Measurements from ENCODE around the gene MRRF. TPM values are rescaled to one million over a fixed set of nuclear protein-coding genes. Genes with fewer than 3 reads are reported as not detected.

MRRF gene
- total RNA-seq, 4 donors from 2014 or later = 23.5 to 44.7 (median 38.9) TPM

- Histone ChIP-seq H3K4me3 (peak overlapping the region; percentile 27 to 45), H3K4me1 (peaks cover 0 to 3% of the 10 kb centered on the region in 2 donors), H3K27ac (peak overlapping the region; percentile 39 to 55), H3K36me3 (no peaks in the 10 kb centered on the region), H3K9me3 (no peaks in the 10 kb centered on the region), H3K27me3 (no peaks in the 10 kb centered on the region)
- peak; percentile 39 for DNase-seq
- intact Hi-C loops (cut with DNase I; ENCODE audit: low total_unique reads) = no loop called here
- TF ChIP-seq, protein P1, sequence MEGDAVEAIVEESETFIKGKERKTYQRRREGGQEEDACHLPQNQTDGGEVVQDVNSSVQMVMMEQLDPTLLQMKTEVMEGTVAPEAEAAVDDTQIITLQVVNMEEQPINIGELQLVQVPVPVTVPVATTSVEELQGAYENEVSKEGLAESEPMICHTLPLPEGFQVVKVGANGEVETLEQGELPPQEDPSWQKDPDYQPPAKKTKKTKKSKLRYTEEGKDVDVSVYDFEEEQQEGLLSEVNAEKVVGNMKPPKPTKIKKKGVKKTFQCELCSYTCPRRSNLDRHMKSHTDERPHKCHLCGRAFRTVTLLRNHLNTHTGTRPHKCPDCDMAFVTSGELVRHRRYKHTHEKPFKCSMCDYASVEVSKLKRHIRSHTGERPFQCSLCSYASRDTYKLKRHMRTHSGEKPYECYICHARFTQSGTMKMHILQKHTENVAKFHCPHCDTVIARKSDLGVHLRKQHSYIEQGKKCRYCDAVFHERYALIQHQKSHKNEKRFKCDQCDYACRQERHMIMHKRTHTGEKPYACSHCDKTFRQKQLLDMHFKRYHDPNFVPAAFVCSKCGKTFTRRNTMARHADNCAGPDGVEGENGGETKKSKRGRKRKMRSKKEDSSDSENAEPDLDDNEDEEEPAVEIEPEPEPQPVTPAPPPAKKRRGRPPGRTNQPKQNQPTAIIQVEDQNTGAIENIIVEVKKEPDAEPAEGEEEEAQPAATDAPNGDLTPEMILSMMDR (IDR thresholded peaks at IDR 0.05) = peak in 1 of 4 experiments; percentile 18
- TF ChIP-seq POLR2A (IDR thresholded peaks at IDR 0.05) = peak in 1 of 2 donors; percentile 15
These were observed 82.0 kb downstream of the MRRF start for GRCh38 chr9:122346478-122347347.

GRCh38 chr9:122347348-122348287, 82.9 kb downstream of the MRRF start:
- intact Hi-C loops (cut with DNase I; ENCODE audit: low total_unique reads) = no loop called here

DNA sequence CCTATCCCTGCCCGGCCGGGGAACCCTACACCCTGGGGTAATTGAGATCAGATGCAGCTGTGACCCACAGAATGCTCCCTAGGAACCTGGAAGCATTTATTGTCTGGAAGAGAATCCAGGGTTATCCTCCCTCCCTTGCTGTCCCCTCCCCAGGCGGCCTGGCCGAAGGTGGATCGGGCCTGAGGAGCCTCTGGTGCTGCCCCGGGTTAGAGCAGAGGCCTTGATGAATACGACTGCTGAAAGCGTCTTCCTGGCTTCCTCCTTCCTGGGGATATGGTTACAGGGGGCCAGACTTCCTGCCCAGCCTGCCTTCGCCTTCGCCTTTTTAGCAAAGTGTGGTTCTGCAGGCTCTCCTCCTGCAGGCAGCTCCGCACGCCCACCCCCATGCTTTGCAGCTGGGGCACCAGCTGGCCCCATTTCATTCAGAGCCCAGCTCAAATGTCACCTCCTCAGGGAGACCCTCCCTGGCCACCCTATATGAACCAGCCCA, 83.7 kb downstream of the MRRF start:
- no peaks in the 10 kb centered on the region for H3K9me3 ChIP-seq
- DNase-seq = no peak
- H3K4me3 ChIP-seq = no peak overlapping the region
- peaks cover 0 to 3% of the 10 kb centered on the region in 2 donors for H3K4me1 ChIP-seq
- TF ChIP-seq, protein P1 (IDR thresholded peaks at IDR 0.05) = no peak
- TF ChIP-seq POLR2A (IDR thresholded peaks at IDR 0.05) = no peak
- intact Hi-C loops (cut with DNase I; ENCODE audit: low total_unique reads) = no loop called here
- H3K27me3 ChIP-seq = no peaks in the 10 kb centered on the region
- H3K36me3 ChIP-seq = no peaks in the 10 kb centered on the region
- H3K27ac ChIP-seq = peak overlapping the region in 1 of 2 donors; percentile 10

More at GRCh38 chr9:122347348-122348287, 82.9 kb downstream of the MRRF start:
- Histone ChIP-seq H3K36me3 (no peaks in the 10 kb centered on the region), H3K9me3 (no peaks in the 10 kb centered on the region), H3K4me1 (peaks cover 0 to 3% of the 10 kb centered on the region in 2 donors), H3K4me3 (peak overlapping the region; percentile 27 to 45), H3K27me3 (no peaks in the 10 kb centered on the region), H3K27ac (peak overlapping the region; percentile 39 to 55)
- TF ChIP-seq POLR2A (IDR thresholded peaks at IDR 0.05) = no peak
- TF ChIP-seq, protein P1 (IDR thresholded peaks at IDR 0.05) = no peak
- DNase-seq = no peak

- TF ChIP-seq, protein P1 (IDR thresholded peaks at IDR 0.05) = no peak
- TF ChIP-seq POLR2A (IDR thresholded peaks at IDR 0.05) = no peak
- H3K27ac ChIP-seq = no peak overlapping the region
- intact Hi-C loops (cut with DNase I; ENCODE audit: low total_unique reads) = no loop called here
These were observed 84.1 kb downstream of the MRRF start for GRCh38 chr9:122348791-122349190.

More at GRCh38 chr9:122348791-122349190, 84.1 kb downstream of the MRRF start:
- Histone ChIP-seq H3K36me3 (no peaks in the 10 kb centered on the region), H3K4me3 (no peak overlapping the region), H3K9me3 (no peaks in the 10 kb centered on the region), H3K4me1 (peaks cover 0 to 3% of the 10 kb centered on the region in 2 donors), H3K27me3 (no peaks in the 10 kb centered on the region)
- DNase-seq = no peak

Data from uterus (tissue), 4 donors.